C4-2B (cell line): ENCODE data around the gene SPDEF.

Experiments
- CTCF ChIP-seq: fragments of 450-650 bp; conservative IDR thresholded peaks from 2 replicates; pipeline ENCODE4 v1.5.1; 2017; ENCODE audit warnings: mild to moderate bottlenecking
- ZFX ChIP-seq: fragments of 450-650 bp; IDR thresholded peaks from 2 replicates; pipeline ENCODE4 v1.6.1; 2017

GRCh38 chr6:34559651-34560365 lies 3.7 kb upstream of the SPDEF start:
- TF ChIP-seq CTCF (no peak), ZFX (no peak)
